Measurements from ENCODE around the gene TRPV6. TPM values are rescaled to one million over a fixed set of nuclear protein-coding genes. Genes with fewer than 3 reads are reported as not detected.

The TRPV6 gene
- total and polyA plus RNA-seq, 2 of the 4 experiments (the other 2 are of a cell fraction) = 0.03 TPM; not detected in 1

DNA sequence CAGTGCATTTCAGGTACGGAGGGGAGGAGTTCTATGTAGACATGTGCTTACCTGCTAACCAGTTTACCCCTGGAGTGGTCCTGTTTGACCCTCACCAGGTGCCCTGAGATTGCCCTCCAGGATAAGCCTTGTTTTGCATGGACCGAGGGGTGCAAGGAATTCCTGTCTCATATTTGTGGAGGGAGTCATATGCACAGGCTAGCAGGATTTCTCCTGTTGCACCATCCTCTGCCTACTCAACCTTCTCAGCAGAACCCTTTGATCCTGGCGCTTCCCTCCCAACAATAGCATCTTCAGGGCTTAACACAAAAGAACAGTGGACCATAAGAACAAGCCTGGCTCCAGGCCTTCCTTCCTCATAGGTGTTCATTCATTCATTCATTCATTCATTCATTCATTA, 7.2 kb downstream of the TRPV6 start:
- Histone ChIP-seq H2BK120ac (ENCODE audit: low read depth, low read length) (no peak overlapping the region), H3K9ac (ENCODE audit: low read depth, low read length) (no peak overlapping the region), H3K27me3 (ENCODE audit: control insufficient read depth, insufficient read depth, low read length) (no peaks in the 10 kb centered on the region), H3K79me1 (ENCODE audit: low read depth in 1 of 2, low read length in 2 of 2) (no peaks in the 10 kb centered on the region), H2AFZ (replicated peaks; ENCODE audit: low read length, poor library complexity) (no peak overlapping the region), H3K23ac (ENCODE audit: low read depth, low read length) (no peak overlapping the region), H4K5ac (ENCODE audit: low read depth, low read length) (no peak overlapping the region), H3K4me2 (ENCODE audit: low read depth, low read length) (no peak overlapping the region), H3K36me3 (ENCODE audit: control insufficient read depth, insufficient read depth, low read length) (no peaks in the 10 kb centered on the region), H2AK9ac (replicated peaks; ENCODE audit: low read depth, low read length, poor library complexity) (no peak overlapping the region), H4K20me1 (ENCODE audit: insufficient read depth, low read length) (no peaks in the 10 kb centered on the region), H3K27ac (ENCODE audit: insufficient read depth, low read length) (no peak overlapping the region), H3K9me3 (ENCODE audit: control insufficient read depth, insufficient read depth, low read length) (no peaks in the 10 kb centered on the region; the same call in 1 of the 2 replicates), H3K4me3 (ENCODE audit: insufficient read depth, low read depth, low read length) (no peak overlapping the region), H4K91ac (ENCODE audit: insufficient read depth, low read depth, low read length) (no peak overlapping the region), H2BK15ac (ENCODE audit: low read depth, low read length) (no peak overlapping the region), H2BK20ac (ENCODE audit: low read depth, low read length) (no peak overlapping the region), H3K56ac (ENCODE audit: extremely low read depth, insufficient read depth, low read length) (no peak overlapping the region), H2BK5ac (ENCODE audit: low read depth, low read length, poor library complexity, severe bottlenecking) (no peak overlapping the region), H2AK5ac (ENCODE audit: low read depth, low read length) (no peak overlapping the region), H3K9me1 (ENCODE audit: insufficient read depth, low read length) (no peaks in the 10 kb centered on the region), H3K18ac (ENCODE audit: low read depth, low read length) (no peak overlapping the region), H3K4ac (ENCODE audit: low read depth, low read length) (no peak overlapping the region), H3K14ac (replicated peaks; ENCODE audit: low read depth, low read length) (no peak overlapping the region), H4K8ac (ENCODE audit: low read depth in 2 of 2, low read length in 2 of 2) (no peak overlapping the region), H3K4me1 (ENCODE audit: control insufficient read depth, insufficient read depth, low read length) (no peaks in the 10 kb centered on the region)
- no peak for ATAC-seq (ENCODE audit: low read depth)
- no CpG with 5 or more reads among the region's 3 CpGs for WGBS, 2 experiments (ENCODE audit: extremely low coverage in 2 of 2, insufficient read length in 1 of 2)
- intact Hi-C loops (cut with micrococcal nuclease) (no loop called here), in situ Hi-C loops (cut with MboI; ENCODE audit: low sequenced_read_pairs) (no loop called here), dilution Hi-C loops (cut with HindIII; ENCODE audit: low sequenced_read_pairs, unreplicated experiment) (no loop called here)
- no TSS peak for BruUV-seq (replicated peaks)
- no peak for DNase-seq
- CTCF ChIA-PET = no interaction called here
- TF ChIP-seq, protein P1, sequence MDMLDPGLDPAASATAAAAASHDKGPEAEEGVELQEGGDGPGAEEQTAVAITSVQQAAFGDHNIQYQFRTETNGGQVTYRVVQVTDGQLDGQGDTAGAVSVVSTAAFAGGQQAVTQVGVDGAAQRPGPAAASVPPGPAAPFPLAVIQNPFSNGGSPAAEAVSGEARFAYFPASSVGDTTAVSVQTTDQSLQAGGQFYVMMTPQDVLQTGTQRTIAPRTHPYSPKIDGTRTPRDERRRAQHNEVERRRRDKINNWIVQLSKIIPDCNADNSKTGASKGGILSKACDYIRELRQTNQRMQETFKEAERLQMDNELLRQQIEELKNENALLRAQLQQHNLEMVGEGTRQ (IDR thresholded peaks at IDR 0.05; ENCODE audit: low read depth, low read length) = no peak
- TF ChIP-seq, protein P2, sequence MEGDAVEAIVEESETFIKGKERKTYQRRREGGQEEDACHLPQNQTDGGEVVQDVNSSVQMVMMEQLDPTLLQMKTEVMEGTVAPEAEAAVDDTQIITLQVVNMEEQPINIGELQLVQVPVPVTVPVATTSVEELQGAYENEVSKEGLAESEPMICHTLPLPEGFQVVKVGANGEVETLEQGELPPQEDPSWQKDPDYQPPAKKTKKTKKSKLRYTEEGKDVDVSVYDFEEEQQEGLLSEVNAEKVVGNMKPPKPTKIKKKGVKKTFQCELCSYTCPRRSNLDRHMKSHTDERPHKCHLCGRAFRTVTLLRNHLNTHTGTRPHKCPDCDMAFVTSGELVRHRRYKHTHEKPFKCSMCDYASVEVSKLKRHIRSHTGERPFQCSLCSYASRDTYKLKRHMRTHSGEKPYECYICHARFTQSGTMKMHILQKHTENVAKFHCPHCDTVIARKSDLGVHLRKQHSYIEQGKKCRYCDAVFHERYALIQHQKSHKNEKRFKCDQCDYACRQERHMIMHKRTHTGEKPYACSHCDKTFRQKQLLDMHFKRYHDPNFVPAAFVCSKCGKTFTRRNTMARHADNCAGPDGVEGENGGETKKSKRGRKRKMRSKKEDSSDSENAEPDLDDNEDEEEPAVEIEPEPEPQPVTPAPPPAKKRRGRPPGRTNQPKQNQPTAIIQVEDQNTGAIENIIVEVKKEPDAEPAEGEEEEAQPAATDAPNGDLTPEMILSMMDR (conservative IDR thresholded peaks at IDR 0.05; ENCODE audit: low read depth, low read length) = no peak
- TF ChIP-seq, protein P3, sequence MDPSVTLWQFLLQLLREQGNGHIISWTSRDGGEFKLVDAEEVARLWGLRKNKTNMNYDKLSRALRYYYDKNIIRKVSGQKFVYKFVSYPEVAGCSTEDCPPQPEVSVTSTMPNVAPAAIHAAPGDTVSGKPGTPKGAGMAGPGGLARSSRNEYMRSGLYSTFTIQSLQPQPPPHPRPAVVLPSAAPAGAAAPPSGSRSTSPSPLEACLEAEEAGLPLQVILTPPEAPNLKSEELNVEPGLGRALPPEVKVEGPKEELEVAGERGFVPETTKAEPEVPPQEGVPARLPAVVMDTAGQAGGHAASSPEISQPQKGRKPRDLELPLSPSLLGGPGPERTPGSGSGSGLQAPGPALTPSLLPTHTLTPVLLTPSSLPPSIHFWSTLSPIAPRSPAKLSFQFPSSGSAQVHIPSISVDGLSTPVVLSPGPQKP (IDR thresholded peaks at IDR 0.05; ENCODE audit: borderline replicate concordance, low read depth, low read length) = no peak
- no peak for TF ChIP-seq POLR2A (IDR thresholded peaks at IDR 0.05; ENCODE audit: low read depth, low read length)
- no peak for TF ChIP-seq RCOR1 (IDR thresholded peaks at IDR 0.05; ENCODE audit: insufficient replicate concordance, low read length)
- TF ChIP-seq MAFK (IDR thresholded peaks at IDR 0.05; ENCODE audit: low read depth, low read length) = no peak
- no peak for TF ChIP-seq CEBPB (IDR thresholded peaks at IDR 0.05; ENCODE audit: low read depth, low read length)
- no peak for TF ChIP-seq MAZ (IDR thresholded peaks at IDR 0.05; ENCODE audit: borderline replicate concordance, low read depth, low read length)
- TF ChIP-seq MXI1 (IDR thresholded peaks at IDR 0.05; ENCODE audit: borderline replicate concordance, low read depth, low read length) = no peak
- TF ChIP-seq RAD21 (IDR thresholded peaks at IDR 0.05; ENCODE audit: low read length) = no peak
- TF ChIP-seq NFE2L2 (IDR thresholded peaks at IDR 0.05; ENCODE audit: low read depth, low read length) = no peak
- no peak for TF ChIP-seq FOS (IDR thresholded peaks at IDR 0.05; ENCODE audit: low read depth, low read length)
- TF ChIP-seq BHLHE40 (IDR thresholded peaks at IDR 0.05; ENCODE audit: low read depth, low read length) = no peak
- no peak for TF ChIP-seq CHD1 (IDR thresholded peaks at IDR 0.05; ENCODE audit: low read depth, low read length)
- TF ChIP-seq SMC3 (IDR thresholded peaks at IDR 0.05; ENCODE audit: low read depth, low read length) = no peak
- TF ChIP-seq RFX5 (IDR thresholded peaks at IDR 0.05; ENCODE audit: low read depth, low read length) = no peak
- POLR2A ChIA-PET (ENCODE audit: unreplicated experiment) = no interaction called here
